GM23338 (cell line): ENCODE measurements around the gene CDC42BPB. TPM values are rescaled to one million over a fixed set of nuclear protein-coding genes. Genes with fewer than 3 reads are reported as not detected.

ENCODE experiments used
- ATAC-seq: fragments of 200-7000 bp; cut with Tn5 transposase; 3 replicates; pipeline ENCODE4 v1.9.1; 2020
- DNase-seq: peaks from one replicate; pipeline ENCODE4 v3.0.0-alpha.2; 2015; ENCODE audit warnings: low spot score
- H2AFZ ChIP-seq: fragments of 200-600 bp; sonication (generic); 2 replicates; pipeline ENCODE4 v1.8.0; 2016; ENCODE audit warnings: antibody characterized with exemption, mild to moderate bottlenecking, moderate library complexity
- H3F3A ChIP-seq: fragments of 200-600 bp; sonication (generic); replicated peaks from 2 replicates; pipeline ENCODE4 v1.8.0; 2017; ENCODE audit warnings: antibody characterized with exemption, mixed run types, low read depth
- H3K27ac ChIP-seq: fragments of 200-600 bp; sonication (generic); 2 replicates; pipeline ENCODE4 v1.6.1; 2016; ENCODE audit warnings: low read depth
- H3K27me3 ChIP-seq: fragments of 200-600 bp; sonication (generic); 2 replicates; pipeline ENCODE4 v1.8.0; 2016; ENCODE audit warnings: mild to moderate bottlenecking, mixed run types, moderate library complexity; ENCODE audit not compliant: insufficient read depth
- H3K36me3 ChIP-seq: fragments of 200-600 bp; sonication (generic); 2 replicates; pipeline ENCODE4 v1.8.0; 2016; ENCODE audit warnings: mild to moderate bottlenecking; ENCODE audit not compliant: insufficient read depth
- H3K4me1 ChIP-seq: fragments of 200-600 bp; sonication (generic); 2 replicates; pipeline ENCODE4 v1.8.0; 2016; ENCODE audit warnings: mild to moderate bottlenecking, moderate library complexity; ENCODE audit not compliant: insufficient read depth
- H3K4me2 ChIP-seq: fragments of 200-600 bp; sonication (generic); 2 replicates; pipeline ENCODE4 v1.7.1; 2017; ENCODE audit warnings: mixed run types
- H3K4me3 ChIP-seq: fragments of 200-600 bp; sonication (generic); 2 replicates; pipeline ENCODE4 v1.6.1; 2016; ENCODE audit warnings: mixed run types
- H3K79me2 ChIP-seq: fragments of 200-600 bp; sonication (generic); replicated peaks from 2 replicates; pipeline ENCODE4 v1.8.0; 2017; ENCODE audit warnings: mild to moderate bottlenecking; ENCODE audit not compliant: insufficient read depth
- H3K9me2 ChIP-seq: fragments of 200-600 bp; sonication (generic); 2 replicates; pipeline ENCODE4 v1.8.0; 2017; ENCODE audit not compliant: insufficient read depth
- H4K20me1 ChIP-seq: fragments of 200-600 bp; sonication (generic); replicated peaks from 2 replicates; pipeline ENCODE4 v1.8.0; 2017; ENCODE audit warnings: mild to moderate bottlenecking; ENCODE audit not compliant: insufficient read depth
- H3K27ac Mint-ChIP-seq: 2 replicates; pipeline ENCODE4 v1.8.0; 2020; ENCODE audit warnings: inconsistent platforms, mild to moderate bottlenecking, moderate library complexity, mixed read lengths
- H3K27me3 Mint-ChIP-seq: 3 replicates; pipeline ENCODE4 v1.8.0; 2022; ENCODE audit warnings: low read depth, mild to moderate bottlenecking, moderate library complexity, mixed read lengths, inconsistent platforms; ENCODE audit not compliant: insufficient read depth, poor library complexity
- H3K36me3 Mint-ChIP-seq: 3 replicates; pipeline ENCODE4 v1.8.0; 2021; ENCODE audit warnings: low read depth, mild to moderate bottlenecking, inconsistent platforms, moderate library complexity, mixed read lengths
- H3K4me1 Mint-ChIP-seq: 3 replicates; pipeline ENCODE4 v1.8.0; 2020; ENCODE audit warnings: mild to moderate bottlenecking, inconsistent platforms, mixed read lengths
- H3K4me3 Mint-ChIP-seq: 3 replicates; pipeline ENCODE4 v1.8.0; 2021; ENCODE audit warnings: moderate library complexity, mild to moderate bottlenecking, inconsistent platforms, mixed read lengths
- H3K9me3 Mint-ChIP-seq: 3 replicates; pipeline ENCODE4 v1.8.0; 2020; ENCODE audit warnings: moderate library complexity, mild to moderate bottlenecking, inconsistent platforms, mixed read lengths
- ETS1 ChIP-seq: IDR thresholded peaks from 2 replicates; pipeline ENCODE4 v1.6.1; 2016; ENCODE audit warnings: antibody characterized with exemption
- EZH2 ChIP-seq: fragments of 200-600 bp; sonication (generic); IDR thresholded peaks from one replicate; pipeline ENCODE4 v1.8.0; 2017; ENCODE audit warnings: antibody characterized with exemption, mild to moderate bottlenecking, low read depth; ENCODE audit not compliant: unreplicated experiment
- NANOG ChIP-seq: IDR thresholded peaks from 2 replicates; pipeline ENCODE4 v1.6.1; 2016; ENCODE audit warnings: antibody characterized with exemption, borderline replicate concordance
- POLR2AphosphoS5 ChIP-seq: IDR thresholded peaks from 2 replicates; pipeline ENCODE4 v1.6.1; 2016; ENCODE audit warnings: antibody characterized with exemption, low read depth
- ZNF331 ChIP-seq: fragments of 250-450 bp; sonication (Bioruptor Pico); IDR thresholded peaks from 2 replicates; pipeline ENCODE4 v1.5.0; 2020; ENCODE audit warnings: low read depth, mild to moderate bottlenecking, moderate library complexity
- ZNF462 ChIP-seq: fragments of 250-450 bp; sonication (Bioruptor Pico); IDR thresholded peaks from 2 replicates; pipeline ENCODE4 v1.5.0; 2020; ENCODE audit warnings: mild to moderate bottlenecking, moderate library complexity
- polyA plus RNA-seq: library from polyadenylated mRNA; unstranded; fragments of >200 nt; fragmentation: Nextera tagmentation; extraction: Ambion mirVana; gene quantifications from 2 replicates; pipeline ENCODE4 v1.2.1, GENCODE V29; 2016
- total RNA-seq: library from RNA; depleted of rRNA; stranded (reverse); fragments of >200 nt; shearing (Covaris generic); gene quantifications from 2 replicates; pipeline ENCODE4 v1.2.3, GENCODE V29; 2014

The CDC42BPB gene
- total and polyA plus RNA-seq, 2 experiments from 2014 or later: 12.3 to 127 TPM

GRCh38 chr14:102996941-102997340 is 60.4 kb downstream of the CDC42BPB start (continued):
- no peak for TF ChIP-seq ZNF462 (CRISPR knock-in tag)
- no peak for TF ChIP-seq ZNF331 (CRISPR knock-in tag)
- TF ChIP-seq NANOG: no peak
- no peak for TF ChIP-seq POLR2AphosphoS5
- TF ChIP-seq EZH2: no peak
- no peak for TF ChIP-seq ETS1

GRCh38 chr14:102994689-102995088 is 62.7 kb downstream of the CDC42BPB start:
- peaks cover 60% of the 10 kb centered on the region for H3K36me3 Mint-ChIP-seq
- Histone ChIP-seq H3K4me2 (no peak overlapping the region), H3K27me3 (no peaks in the 10 kb centered on the region), H3F3A (no peaks in the 10 kb centered on the region), H4K20me1 (peaks cover 19% of the 10 kb centered on the region), H3K36me3 (peaks cover 6% of the 10 kb centered on the region; the same call in 1 of the 2 replicates), H3K9me2 (no peaks in the 10 kb centered on the region; the same call in 1 of the 2 replicates), H3K79me2 (peaks cover 3% of the 10 kb centered on the region; the same call in 1 of the 2 replicates), H3K27ac (no peak overlapping the region), H3K4me3 (no peak overlapping the region), H3K4me1 (no peaks in the 10 kb centered on the region), H2AFZ (no peak overlapping the region)
- no peak overlapping the region for H3K4me3 Mint-ChIP-seq
- DNase-seq (no peak), ATAC-seq (no peak)
- no peaks in the 10 kb centered on the region for H3K9me3 Mint-ChIP-seq
- peaks cover 6% of the 10 kb centered on the region for H3K27me3 Mint-ChIP-seq
- H3K4me1 Mint-ChIP-seq: peaks cover 5% of the 10 kb centered on the region; the same call in 2 of the 3 replicates
- H3K27ac Mint-ChIP-seq: no peak overlapping the region
- TF ChIP-seq ZNF462 (CRISPR knock-in tag): no peak
